VCaP (cell line): ENCODE measurements around the gene KIF13A.

ENCODE experiments used
- H3K27ac ChIP-seq: fragments of 450-650 bp; 2 replicates; pipeline ENCODE4 v1.5.1; 2017
- CTCF ChIP-seq: fragments of 450-650 bp; conservative IDR thresholded peaks from 2 replicates; pipeline ENCODE4 v1.5.1; 2017; ENCODE audit warnings: mild to moderate bottlenecking, moderate library complexity

The KIF13A gene

GRCh38 chr6:17964633-17965032 lies 22.8 kb downstream of the KIF13A start:
- TF ChIP-seq CTCF, result no peak
- no peak overlapping the region for H3K27ac ChIP-seq

- peak overlapping the region; percentile 54; the same call in 1 of the 2 replicates for H3K27ac ChIP-seq
Measured at GRCh38 chr6:17962436-17963031, 24.9 kb downstream of the KIF13A start.

GRCh38 chr6:17959302-17959701 lies 28.1 kb downstream of the KIF13A start:
- TF ChIP-seq CTCF, result no peak
- H3K27ac ChIP-seq, result no peak overlapping the region

More at GRCh38 chr6:17962436-17963031, 24.9 kb downstream of the KIF13A start:
- TF ChIP-seq CTCF, result no peak

GRCh38 chr6:17957904-17958620 lies 29.4 kb downstream of the KIF13A start:
- no peak overlapping the region for H3K27ac ChIP-seq
- TF ChIP-seq CTCF, result no peak

GRCh38 chr6:17957498-17957897 lies 29.9 kb downstream of the KIF13A start:
- no peak for TF ChIP-seq CTCF
- no peak overlapping the region for H3K27ac ChIP-seq

GRCh38 chr6:17957086-17957485 lies 30.3 kb downstream of the KIF13A start:
- no peak overlapping the region for H3K27ac ChIP-seq
- TF ChIP-seq CTCF, result no peak

DNA sequence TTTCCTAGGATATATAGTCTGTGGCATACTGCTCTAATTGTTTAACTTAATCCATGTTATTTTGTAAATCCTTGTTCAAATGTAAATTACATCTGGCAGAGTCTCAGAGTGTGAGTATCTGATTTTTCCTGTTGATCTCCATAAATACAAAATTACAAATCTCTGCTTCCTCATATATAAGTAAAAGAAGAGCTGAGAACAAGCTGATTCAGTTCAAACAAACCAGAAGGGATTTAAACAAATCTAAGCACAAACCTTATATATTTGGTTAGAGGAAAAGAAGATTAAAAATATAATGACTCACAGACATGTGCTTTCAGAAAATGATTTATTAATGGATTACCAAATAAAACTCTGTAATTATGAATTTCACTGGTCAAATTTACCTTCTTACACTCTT lies 37.3 kb downstream of the KIF13A start:
- TF ChIP-seq CTCF, result no peak
- H3K27ac ChIP-seq, result no peak overlapping the region
